HG02943 (cell line): ENCODE measurements around the gene ENO3.
"Not testable (repeated sequence)": the region's sequence is repeated elsewhere in the genome, so short reads cannot be mapped to it uniquely, and the experiment has no call there.

ENCODE experiments used
- ATAC-seq: cut with Tn5 transposase; IDR thresholded peaks from one replicate; pipeline ENCODE4 v1.9.1; 2021; ENCODE audit warnings: mild to moderate bottlenecking, low read depth, moderate library complexity; ENCODE audit not compliant: unreplicated experiment

The ENO3 gene

DNA sequence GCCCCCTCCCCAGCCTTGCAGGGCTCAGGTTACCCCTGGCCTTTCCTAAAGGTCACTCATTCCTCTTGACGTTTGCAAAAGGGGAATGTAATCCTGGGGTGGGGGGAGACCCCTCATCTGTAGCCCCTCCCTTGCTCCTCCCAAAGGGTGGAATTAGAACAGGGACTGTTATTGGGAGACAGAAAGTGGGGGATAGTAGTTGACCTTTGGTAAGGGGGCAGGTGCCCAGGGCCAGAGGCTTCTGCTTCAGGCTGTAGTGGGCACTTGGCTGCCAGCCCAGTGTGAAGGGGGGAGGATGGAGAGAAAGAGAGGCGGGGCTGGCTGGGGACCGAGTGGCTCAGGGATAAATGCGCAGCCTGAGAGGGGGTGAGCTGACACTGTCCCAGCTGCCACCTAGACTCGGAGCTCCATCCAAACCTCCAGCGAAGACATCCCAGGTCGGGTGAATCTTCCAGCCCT is at the start of gene ENO3:
Gene ENO3 (plus strand): TSS at position 374 of the 459 bp plus-strand sequence. CDS start 711 bp downstream, outside the sequence.
- ATAC-seq, result no peak

DNA sequence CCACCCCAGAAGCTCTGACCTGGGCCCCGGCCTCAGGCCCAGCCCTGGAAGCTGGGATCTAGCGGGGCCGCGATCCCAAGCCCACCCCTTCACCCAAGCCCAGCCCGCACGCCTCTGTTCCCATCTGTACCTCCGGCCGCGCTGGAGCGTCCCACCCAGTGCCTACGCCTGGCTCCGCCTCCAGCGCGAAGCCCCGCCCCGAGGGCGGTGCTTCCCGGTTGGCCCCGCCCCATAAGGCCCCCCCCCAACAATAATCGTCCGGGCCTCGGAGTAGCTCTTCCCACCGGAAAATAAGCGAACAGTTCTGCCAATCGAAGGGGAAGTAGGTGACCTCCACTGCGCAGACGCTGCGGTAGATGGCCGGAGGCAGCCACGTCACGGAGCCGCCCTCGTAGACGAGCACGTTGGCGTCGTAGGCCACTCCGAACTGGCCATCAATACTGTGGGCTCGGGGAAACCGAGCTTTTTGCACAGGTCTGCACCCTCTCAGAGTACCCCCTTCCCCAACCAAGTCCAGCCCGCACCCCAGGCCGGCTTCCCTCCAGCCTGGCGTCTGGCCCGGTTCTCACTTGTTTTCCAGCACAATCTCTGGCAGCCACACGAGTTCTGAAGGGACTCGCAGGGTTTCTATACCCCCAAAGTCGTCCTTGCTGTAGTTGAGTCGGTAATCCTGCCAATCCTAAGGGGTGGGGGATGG is 49.1 kb upstream of the ENO3 start:
- ATAC-seq, result no peak

DNA sequence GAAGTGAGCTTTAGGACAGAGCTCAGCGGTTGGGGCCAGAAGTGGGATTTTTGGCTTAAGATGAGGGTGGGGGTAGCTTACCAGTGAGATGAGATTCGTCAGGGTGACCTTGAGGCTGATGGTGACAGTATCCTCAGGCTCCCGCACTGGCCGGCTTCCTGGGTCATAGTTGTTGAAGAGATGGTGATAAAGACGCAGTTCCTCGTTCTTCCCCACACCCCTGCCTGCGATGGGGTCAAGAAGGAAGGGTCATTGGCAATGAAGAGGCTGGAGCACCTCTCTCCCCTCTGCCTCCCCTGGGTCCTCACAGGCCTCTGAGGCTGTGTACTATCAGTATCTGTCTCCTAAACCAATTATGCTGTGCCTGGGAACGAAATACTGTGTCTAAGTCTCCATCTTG is 48.4 kb upstream of the ENO3 start:
- no peak for ATAC-seq

DNA sequence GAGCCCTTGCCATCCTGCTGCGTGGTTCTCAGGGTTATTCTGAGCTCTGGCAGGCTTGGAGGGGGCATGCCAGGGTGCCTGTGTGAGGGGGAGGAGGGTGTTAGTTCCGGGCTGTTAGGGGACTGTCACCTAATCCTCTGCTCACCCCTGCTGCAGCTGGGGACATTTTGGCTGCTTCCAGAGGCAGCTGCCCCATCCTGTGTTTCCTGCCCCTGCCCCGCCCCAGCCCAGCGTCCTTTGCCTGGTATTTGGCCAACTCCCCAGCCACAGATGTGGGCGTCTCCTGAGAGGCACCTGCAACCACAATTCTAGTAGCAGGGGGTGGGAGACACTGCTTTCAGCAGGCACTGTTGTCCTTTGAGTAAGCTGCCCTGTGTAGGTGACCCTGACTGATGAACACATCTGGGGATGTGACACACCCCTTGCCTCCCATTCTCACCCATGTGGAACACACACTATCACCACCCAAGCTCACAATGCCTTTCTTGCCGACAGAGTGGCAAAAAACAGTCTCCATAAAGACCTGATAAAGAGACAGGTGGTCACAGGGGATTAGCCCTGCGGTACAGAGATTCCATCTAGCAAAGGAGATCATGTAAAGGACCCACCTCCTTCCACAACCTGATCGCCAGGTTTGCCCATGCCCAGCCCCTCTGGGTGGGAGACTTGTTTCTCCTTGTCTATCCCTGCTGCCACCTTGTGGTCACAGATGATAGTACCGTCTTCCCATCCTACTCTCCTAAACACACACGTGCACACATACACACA is 47.7 kb upstream of the ENO3 start, which contains the start of gene CHRNE:
Gene CHRNE (minus strand): TSS at position 48 of the 768 bp plus-strand sequence. CDS start 35 bp downstream, at position 13.
- no peak for ATAC-seq

DNA sequence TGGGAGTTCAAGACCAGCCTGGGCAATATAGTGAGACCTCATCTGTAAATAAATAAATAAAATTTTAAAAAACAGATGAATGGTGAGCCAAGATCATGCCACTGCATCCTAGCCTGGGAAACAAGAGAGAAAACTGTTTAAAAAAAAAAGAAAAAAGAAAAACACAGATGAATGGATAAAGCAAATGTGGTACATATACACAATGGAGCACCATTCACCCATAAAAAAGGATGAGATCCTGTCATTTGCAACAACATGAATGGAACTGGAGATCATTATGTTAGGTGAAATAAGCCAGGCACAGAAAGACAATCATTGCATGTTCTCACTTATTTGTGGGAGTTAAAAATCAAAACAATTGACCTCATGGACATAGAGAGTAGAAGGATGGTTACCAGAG is 44.3 kb upstream of the ENO3 start:
- not testable (repeated sequence) for ATAC-seq

DNA sequence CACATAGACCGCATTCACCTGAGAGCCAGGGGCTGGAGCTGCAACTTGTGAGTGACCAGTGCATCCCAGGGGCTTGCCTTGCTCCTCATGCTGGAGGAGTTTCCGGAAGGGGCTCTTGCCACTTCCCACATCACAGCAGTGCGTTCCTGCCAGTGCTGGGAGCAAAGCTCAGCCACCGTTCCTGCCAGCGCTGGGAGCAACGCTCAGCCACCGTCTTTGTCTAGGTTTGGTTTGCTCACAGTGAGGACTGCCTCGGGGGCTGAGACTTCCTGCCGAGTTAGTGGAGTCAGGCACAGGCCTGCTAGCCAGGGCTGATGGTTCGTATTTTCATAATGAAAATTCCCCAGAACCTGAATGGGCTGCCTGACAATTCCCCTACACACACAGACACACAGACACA is 42.6 kb upstream of the ENO3 start:
- ATAC-seq, result no peak

DNA sequence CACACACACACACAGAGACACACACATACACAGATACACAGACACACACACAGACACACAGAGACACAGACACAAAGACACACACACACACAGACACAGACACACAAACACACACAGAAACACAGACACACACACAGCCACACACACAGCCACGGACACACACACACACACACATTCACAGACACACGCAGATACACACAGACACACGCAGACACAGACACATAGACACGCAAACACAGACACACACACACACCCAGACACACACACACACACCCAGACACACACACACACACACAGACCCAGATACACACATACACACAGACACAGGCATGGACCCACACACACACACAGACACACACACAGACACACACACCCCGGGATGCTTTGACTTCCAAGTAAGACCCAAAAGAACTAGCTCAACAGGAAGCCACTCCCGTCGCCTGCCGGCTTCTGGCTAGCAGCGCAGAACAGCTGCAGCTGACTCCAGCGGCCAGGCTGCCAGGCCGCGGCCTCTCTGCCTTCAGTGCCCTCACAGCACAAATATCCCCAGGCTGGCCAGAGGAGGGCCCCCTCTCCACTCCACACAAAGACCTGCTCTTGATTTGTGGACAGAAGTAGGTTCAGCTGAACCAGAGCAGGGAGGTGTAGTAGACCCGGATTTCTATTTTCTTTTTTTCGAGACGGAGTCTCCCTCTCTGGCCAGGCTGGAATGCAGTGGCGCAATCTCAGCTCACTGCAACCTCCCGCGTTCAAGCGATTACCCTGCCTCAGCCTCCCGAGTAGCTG is 42.0 kb upstream of the ENO3 start:
- ATAC-seq, result no peak

DNA sequence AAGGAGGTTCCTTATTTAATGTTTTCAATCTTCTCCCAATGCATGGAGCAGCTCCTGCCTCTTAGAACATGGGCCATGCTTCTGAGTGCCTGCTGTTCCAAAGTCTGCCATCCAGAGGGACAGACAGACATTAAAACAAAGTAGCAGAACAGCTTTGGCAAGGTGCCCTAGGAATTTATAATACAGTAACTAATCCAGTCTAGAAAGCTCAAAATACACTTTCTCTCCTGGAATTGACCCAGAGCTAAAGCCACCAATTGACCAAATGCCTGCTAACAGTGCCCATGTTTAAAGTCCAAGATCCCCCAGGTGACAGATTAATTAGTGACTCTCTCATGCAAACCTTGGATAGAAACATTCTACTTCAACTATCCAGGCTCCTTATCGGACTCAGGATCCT is 36.9 kb upstream of the ENO3 start:
- no peak for ATAC-seq

DNA sequence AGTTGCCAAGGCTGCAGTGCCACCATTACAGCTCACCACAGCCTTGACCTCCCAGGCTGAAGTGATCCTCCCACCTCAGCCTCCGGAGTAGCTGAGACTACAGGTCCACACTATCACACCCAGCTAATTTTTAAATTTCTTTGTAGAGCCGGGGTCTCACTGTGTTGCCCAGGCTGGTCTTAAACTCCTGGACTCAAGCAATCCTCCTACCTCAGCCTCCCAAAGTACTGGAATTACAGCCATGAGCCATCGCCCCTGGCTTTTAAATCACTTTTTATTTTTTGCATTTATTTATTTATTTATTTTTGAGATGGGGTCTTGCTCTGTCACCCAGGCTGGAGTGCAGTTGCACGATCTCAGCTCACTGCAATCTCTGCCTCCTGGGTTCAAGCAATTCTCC is 36.4 kb upstream of the ENO3 start:
- ATAC-seq, result not testable (repeated sequence)

DNA sequence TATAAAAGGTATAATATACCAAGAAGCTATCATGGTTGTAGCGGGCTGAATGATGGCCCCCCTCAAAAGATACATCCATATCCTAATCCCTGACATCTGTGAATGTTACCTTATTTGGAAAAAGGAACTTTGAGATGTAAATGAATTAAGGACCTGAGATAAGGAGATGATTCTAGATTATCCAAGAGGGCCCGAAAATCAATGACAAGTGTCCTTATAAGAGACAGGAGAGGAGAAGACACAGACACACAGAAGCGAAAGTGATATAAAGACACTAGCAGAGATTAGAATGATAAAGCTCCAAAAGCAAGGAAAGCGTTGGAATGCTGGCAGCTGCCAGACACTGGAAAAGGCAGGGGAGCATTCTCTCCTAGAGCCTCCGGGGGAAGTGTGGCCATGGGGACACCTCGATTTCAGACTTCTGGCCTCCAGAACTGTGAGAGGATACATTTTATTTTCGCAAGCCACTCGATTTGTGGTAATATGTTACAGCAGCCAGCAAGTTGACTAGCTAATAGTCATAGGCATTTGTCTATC is 31.3 kb upstream of the ENO3 start:
- ATAC-seq, result no peak

DNA sequence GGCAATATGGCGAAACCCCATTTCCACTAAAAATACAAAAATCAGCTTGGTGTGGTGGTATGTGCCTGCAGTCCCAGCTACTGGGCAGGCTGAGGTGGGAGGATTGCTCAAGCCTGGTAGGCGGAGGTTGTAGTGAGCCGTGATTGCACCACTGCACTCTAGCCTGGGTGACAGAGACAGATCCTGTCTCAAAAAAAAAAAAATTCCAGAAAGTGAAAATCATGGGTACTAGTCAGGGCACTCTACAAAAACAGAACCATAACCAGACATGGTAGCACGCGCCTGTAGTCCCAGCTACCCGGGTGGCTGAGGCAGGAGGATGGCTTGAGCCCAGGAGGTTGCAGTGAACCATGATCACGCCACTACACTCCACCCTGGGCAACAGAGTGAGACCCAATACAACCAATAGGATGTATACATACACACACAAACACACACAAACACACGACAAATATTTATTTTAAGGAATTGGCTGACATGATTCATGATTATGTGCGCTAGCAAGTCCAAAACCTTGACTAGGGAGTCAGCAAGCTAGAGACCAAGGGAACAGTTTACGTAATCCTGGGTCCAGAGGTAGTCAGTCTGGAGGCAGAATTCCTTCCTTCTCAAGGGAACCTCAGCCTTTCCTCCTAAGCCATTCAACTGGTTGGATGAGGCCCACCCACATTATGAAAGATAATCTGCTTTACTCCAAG is 30.4 kb upstream of the ENO3 start:
- no peak for ATAC-seq

DNA sequence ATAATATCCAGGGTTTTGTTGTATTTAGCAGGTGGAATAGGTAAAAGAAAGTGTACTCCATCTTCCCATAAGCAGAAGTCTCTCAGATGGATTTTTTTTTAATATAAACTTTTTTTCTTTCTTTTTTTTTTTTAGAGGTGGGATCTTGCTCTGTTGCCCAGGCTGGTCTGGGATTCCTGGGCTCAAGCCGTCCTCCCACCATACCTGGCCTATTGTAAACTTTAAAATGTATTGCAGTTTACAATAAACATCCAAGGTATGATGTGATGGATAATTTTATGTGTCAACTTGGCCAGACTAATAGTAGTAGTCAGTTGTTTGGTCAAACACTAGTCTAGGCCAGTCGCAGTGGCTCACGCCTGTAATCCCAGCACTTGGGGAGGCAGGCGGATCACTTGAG is 29.6 kb upstream of the ENO3 start:
- ATAC-seq, result no peak

DNA sequence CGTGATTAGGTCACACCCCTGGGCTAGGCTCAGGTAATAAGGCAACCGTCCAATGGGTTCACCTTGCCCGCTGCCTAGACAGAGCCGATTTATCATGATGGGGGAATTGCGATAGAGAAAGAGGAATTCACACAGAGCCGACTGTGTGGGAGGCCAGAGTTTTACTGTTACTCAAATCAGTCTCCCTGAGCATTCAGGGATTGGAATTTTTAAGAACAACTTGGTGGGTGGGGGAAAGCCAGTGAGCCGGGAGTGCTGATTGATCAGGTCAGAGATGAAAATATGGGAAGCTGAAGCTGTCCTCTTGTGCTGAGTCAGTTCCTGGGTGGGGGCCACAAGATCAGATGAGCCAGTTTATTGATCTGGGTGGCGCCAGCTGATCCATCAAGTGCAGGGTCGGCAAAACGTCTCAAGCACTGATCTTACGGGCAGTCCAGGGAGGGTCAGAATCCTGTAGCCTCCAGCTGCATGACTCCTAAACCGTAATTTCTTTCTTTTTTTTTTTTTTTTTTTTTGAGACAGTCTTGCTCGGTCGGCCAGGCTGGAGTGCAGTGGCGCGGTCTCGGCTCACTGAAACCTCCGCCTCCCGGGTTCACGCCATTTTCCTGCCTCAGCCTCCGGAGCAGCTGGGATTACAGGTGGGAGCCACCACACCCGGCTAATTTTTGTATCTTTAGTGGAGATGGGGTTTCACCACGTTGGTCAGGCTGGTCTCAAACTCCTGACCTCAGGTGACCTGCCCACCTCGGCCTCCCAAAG is 24.2 kb upstream of the ENO3 start:
- ATAC-seq, result not testable (repeated sequence)

DNA sequence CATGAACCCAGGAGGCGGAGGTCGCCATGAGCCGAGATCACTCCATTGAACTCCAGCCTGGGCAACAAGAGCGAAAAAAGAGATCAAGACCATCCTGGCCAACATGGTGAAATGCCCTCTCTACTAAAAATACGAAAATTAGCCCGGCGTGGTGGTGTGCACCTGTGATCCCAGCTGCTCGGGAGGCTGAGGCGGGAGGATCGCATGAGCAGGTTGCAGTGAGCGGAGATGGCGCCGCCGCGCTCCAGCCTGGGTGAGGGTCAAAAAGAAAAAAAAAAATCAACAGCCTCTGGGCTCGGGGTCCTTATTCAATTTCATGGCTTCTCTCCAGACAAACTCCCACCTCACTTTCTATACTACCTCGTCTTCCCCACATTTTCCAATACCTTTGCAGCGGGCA is 22.0 kb upstream of the ENO3 start:
- no peak for ATAC-seq

DNA sequence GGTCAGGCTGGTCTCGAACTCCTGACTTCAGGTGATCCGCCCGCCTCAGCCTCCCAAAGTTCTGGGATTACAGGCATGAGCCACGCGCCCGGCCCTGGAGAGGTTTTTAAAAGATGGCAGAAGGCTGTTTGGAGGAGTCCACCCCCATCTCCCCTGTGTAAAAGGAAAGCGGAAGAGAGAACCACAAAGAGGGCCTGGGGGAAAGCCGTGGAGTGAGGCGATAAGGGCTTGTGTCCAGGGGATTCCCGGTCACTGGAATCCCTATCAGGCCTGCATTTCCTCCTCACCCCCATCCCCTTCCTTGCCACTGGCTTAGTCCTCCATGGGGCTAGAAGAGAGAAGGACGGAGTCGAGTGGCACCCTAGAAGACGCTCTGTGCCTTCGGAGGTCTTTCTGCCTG is 19.0 kb upstream of the ENO3 start, which contains the start of gene GP1BA:
Gene GP1BA (plus strand): TSS at position 315 of the 400 bp plus-strand sequence. CDS start 328 bp downstream, outside the sequence.
- ATAC-seq, result no peak

DNA sequence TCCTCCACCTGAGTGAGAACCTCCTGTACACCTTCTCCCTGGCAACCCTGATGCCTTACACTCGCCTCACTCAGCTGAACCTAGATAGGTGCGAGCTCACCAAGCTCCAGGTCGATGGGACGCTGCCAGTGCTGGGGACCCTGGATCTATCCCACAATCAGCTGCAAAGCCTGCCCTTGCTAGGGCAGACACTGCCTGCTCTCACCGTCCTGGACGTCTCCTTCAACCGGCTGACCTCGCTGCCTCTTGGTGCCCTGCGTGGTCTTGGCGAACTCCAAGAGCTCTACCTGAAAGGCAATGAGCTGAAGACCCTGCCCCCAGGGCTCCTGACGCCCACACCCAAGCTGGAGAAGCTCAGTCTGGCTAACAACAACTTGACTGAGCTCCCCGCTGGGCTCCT is 18.2 kb upstream of the ENO3 start:
- ATAC-seq, result no peak

DNA sequence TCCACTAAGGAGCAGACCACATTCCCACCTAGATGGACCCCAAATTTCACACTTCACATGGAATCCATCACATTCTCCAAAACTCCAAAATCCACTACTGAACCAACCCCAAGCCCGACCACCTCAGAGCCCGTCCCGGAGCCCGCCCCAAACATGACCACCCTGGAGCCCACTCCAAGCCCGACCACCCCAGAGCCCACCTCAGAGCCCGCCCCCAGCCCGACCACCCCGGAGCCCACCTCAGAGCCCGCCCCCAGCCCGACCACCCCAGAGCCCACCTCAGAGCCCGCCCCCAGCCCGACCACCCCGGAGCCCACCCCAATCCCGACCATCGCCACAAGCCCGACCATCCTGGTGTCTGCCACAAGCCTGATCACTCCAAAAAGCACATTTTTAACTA is 17.3 kb upstream of the ENO3 start:
- no peak for ATAC-seq

DNA sequence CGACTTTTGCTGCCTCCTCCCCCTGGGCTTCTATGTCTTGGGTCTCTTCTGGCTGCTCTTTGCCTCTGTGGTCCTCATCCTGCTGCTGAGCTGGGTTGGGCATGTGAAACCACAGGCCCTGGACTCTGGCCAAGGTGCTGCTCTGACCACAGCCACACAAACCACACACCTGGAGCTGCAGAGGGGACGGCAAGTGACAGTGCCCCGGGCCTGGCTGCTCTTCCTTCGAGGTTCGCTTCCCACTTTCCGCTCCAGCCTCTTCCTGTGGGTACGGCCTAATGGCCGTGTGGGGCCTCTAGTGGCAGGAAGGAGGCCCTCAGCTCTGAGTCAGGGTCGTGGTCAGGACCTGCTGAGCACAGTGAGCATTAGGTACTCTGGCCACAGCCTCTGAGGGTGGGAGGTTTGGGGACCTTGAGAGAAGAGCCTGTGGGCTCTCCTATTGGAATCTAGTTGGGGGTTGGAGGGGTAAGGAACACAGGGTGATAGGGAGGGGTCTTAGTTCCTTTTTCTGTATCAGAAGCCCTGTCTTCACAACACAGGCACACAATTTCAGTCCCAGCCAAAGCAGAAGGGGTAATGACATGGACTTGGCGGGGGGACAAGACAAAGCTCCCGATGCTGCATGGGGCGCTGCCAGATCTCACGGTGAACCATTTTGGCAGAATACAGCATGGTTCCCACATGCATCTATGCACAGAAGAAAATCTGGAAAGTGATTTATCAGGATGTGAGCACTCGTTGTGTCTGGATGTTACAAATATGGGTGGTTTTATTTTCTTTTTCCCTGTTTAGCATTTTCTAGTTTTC is 16.5 kb upstream of the ENO3 start:
- ATAC-seq, result no peak

DNA sequence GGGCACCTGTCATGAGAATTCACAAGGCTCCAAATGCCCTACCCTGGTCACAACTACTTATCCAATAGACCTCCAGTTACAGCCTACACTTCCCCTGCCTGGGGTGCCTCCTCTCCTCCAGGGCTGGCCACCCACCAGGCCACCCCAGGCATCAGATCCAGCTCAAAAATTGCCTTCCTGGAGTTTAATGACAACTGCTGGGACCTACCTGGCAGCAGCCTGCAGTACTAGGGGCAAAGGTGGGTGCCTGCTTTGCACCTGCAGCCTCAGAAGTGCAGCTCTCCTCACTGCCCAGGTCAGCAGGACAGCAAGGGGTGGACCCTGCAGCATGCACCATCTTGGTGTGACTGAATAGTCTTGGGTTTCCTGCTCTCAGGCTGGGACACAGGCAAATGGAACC is 15.3 kb upstream of the ENO3 start:
- no peak for ATAC-seq
